HG02973 (cell line): ENCODE data around the gene ATP8A2.
"Not testable (repeated sequence)": the region's sequence is repeated elsewhere in the genome, so short reads cannot be mapped to it uniquely, and the experiment has no call there.

ENCODE experiments used
- ATAC-seq: cut with Tn5 transposase; IDR thresholded peaks from one replicate; pipeline ENCODE4 v1.9.1; 2021; ENCODE audit warnings: moderate library complexity; ENCODE audit not compliant: unreplicated experiment

Gene ATP8A2

DNA sequence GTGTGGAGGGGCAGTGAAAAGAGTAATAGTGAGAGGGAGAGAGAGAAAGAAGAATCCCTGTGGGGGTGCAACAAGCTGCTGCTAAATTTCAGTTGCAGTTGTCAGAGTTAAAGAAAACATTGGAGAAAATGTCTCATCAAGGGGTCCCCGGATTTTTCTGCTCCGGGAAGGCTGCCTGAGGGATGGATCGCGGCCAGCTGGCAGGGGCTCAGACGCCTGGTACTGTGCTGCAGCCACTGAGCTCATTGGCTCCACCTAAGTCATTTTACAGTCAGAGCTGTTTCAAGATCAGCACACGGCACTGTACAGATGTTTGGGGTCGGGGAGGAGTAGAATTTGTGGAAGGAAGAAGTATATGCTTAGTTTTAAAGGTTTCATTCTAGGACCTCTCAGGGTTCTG lies 573.8 kb downstream of the ATP8A2 start:
- no peak for ATAC-seq

- ATAC-seq = no peak
These were observed 574.5 kb downstream of the ATP8A2 start for GRCh38 chr13:25946321-25946720.

DNA sequence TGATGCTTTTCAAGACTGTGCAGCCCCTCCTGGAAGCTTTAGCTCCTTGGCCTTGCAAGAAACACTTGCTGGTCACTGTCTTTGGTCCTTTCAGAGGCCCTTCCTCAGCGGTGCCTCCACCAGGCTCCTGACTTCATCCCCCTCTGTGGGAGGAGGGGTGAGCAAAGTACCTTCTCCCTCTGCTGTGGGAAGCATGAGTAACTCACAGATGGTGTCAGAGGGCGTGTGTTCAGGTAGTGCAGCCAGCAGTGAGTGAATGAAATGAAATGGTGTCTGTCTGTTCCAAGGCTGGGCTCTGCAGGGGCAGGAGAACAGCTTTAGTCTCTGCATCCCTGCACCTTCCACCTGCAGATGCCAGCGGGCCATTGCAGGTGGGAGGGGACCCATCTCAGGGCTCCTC lies 577.1 kb downstream of the ATP8A2 start:
- no peak for ATAC-seq

GRCh38 chr13:25951831-25952230 lies 580.1 kb downstream of the ATP8A2 start:
- ATAC-seq = no peak

- not testable (repeated sequence) for ATAC-seq
These were observed 582.3 kb downstream of the ATP8A2 start for GRCh38 chr13:25954080-25954479.

DNA sequence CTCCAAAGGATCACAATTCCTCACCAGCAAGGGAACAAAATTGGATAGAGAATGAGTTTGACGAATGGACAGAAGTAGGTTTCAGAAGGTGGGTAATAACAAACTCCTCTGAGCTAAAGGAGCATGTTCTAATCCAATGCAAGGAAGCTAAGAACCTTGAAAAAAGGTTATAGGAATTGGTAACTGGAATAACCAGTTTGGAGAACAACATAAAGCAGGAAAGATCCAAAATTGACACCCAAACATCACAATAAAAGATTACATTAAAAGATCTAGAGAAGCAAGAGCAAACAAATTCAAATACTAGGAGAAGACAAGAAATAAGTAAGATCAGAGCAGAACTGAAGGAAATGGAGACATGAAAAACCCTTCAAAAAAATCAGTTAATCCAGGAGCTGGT lies 583.2 kb downstream of the ATP8A2 start:
- ATAC-seq = not testable (repeated sequence)

DNA sequence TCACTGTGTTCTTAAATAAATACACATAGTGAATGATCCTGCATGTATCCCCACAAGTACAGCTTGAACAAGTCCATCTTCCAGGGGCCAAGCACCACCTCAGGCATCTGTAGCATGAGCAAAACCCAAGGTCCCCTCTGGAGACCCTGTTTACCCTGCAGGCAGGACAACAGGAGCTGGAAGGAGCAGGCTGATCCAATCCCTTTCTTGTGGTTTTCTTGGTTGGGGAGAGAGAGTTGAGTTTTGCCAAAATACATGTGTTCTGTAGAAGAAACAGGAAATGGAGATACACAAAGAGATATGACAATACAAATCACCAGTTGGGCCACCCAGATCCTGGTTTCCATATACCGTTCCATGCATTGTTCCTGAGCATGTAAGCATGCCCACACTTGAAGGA lies 587.2 kb downstream of the ATP8A2 start:
- ATAC-seq = no peak

- no peak for ATAC-seq
These were observed 589.5 kb downstream of the ATP8A2 start for GRCh38 chr13:25961294-25961693.

DNA sequence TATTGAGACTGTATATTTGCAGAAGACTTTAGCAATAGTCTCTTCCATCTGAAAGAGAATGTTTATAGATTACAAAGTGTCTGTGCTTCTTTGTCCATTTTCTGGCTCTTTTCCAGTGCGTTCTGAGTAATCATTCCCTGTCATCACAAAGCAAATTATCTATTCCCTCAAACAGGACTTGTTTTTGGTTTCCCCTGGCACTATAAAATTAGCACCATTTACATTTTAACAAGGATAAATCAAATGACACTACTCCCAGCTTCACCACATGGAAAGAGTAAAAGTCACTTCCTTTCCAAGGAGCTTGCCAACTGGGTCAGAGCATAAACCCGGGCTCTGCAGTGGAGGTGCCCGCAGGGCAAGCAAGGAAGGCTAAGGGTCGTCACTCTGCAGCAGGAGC lies 591.9 kb downstream of the ATP8A2 start:
- no peak for ATAC-seq

- no peak for ATAC-seq
These were observed 593.8 kb downstream of the ATP8A2 start for GRCh38 chr13:25965596-25965995.

GRCh38 chr13:25966086-25966485 lies 594.3 kb downstream of the ATP8A2 start:
- no peak for ATAC-seq

DNA sequence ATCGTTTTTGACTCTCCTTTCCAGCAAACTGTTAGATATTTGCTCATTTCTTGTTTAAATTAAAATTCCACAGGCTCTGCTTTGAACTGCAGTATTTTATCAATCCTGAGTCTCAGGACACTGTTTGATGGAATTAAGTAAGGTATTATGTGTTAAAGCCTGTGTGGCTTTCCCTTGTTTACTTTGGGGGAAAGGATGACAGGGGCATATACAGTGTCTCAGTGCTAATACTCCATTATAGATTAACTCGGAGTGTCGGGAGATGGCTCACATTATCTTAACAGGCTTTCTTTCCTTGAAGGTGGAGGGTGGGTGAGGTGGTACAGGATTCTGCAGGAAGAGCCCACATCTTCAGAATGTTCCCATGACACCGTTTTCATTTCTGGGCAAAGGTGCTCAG lies 595.4 kb downstream of the ATP8A2 start:
- ATAC-seq = no peak

GRCh38 chr13:25971047-25971446 lies 599.3 kb downstream of the ATP8A2 start:
- ATAC-seq = no peak

GRCh38 chr13:25971459-25972145 lies 599.8 kb downstream of the ATP8A2 start:
- ATAC-seq = no peak

DNA sequence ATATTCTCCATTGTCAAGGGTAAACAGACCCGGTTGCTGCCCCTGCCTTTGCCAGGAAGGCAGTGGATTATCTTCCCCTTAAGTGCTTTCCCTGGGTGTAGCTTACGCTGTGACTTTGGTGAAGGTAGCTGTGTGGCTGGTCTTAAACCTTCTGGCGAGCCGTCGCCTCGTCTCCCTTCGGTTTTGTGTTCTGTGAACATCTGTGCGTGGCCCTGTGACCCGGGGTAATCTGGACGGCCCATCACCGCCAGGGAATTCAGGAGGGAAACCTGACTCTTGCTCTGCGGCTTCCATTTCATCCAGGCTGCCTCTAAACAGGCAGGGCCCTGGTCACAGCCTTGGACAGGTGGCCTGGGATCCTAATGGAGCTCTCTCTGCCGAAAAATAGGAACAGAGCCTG lies 601.3 kb downstream of the ATP8A2 start:
- ATAC-seq = no peak

DNA sequence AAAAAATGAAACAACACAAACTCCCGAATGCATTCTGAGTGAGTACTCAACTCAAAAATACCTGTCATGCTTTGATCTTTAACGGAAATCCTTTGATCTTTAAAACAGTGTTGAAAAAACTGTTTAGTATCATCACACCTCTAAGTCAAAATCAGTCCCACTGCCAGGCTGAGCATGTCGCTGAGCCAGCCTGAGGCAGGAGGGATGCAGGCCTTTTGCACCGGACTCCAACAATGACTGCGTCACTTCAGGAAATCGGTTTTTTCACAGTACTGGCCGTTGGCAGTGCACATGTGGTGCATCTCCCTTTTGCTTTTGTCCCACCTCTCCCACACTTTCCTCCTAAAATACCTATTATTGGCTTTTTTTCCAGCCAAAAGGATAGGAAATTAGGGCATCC lies 601.8 kb downstream of the ATP8A2 start:
- ATAC-seq = no peak

DNA sequence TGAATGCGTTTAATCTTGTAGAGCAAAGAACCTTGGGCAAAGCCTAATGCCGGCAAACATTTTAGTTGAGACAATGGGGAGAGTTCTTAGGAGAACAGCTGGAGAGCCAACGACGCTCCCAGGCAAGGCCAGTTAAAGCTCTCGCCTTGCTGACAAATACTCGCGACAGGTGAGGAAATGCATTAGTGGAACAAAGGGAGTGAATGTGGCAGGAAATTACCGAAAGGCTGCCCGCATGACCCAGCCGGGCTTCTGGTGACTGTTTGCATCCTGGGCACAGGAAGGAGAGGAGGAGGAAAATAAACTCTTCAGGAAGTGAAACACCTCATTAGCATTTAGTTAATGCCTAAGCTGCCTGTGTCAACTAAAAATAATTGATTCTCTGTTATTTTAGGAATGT lies 605.4 kb downstream of the ATP8A2 start:
- no peak for ATAC-seq

DNA sequence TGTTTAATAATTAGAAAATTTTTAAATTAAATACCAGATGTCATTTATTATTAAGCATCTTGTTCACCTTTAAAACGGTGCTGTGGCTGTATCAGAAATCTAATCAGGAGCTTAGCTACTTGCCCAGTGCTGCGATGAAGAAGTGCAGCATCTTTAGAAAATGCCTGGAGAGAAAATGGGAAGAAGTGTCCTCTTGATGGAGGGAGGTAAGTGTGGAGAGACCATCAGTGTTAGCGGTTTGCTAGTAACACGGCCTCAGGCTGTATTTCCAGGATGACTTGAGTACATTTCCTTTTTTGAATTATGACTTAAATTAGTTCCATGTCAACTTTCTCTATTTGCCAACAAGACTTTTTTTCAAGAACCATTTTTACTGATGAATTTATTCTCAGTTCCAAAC lies 605.9 kb downstream of the ATP8A2 start:
- no peak for ATAC-seq

GRCh38 chr13:25978961-25979360 lies 607.2 kb downstream of the ATP8A2 start:
- ATAC-seq = no peak

GRCh38 chr13:25979371-25979770 lies 607.6 kb downstream of the ATP8A2 start:
- ATAC-seq = no peak

DNA sequence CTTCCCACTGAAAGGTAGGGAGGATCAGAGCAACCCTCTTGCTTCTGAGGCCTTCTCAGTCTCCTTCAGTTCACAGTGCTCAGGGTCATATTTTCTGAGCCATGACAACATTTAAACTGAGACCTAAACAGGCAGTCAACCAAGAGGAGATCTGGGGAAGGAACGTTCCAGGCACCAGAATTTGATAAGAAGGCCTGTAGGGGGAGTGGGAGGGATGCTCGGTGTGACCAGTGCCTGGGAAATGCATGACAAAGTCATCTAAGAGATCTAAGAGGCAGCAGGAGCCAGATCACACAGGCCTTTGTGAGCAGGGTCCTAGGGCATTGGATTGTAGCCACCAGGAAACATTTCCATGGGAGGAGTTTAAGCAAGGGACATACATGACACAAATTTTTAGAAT lies 608.5 kb downstream of the ATP8A2 start:
- no peak for ATAC-seq

GRCh38 chr13:25981060-25981459 lies 609.3 kb downstream of the ATP8A2 start:
- ATAC-seq = no peak

DNA sequence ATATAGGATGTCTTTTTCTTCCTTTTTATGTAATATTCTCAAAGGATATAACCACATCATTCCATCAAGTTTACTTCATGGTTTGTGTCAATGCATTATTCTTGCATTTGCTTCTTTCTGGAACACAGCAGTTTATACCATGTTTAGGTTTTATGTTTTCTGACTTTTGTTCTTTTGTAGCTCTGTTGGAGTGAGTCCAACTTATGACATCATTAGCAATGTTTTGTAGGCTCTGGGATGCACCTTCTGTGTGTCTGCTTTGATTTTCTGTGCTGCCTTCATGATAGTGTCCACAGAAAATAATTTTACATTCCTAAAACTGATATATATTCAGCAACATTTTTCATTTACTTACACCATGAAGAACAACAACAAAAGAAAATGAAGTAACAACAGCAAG lies 611.1 kb downstream of the ATP8A2 start:
- no peak for ATAC-seq
